Measurements from ENCODE around the gene NFATC1.

The NFATC1 gene

GRCh38 chr18:79405781-79406575 is 10.2 kb downstream of the NFATC1 start:
- DNase-seq: no peak

GRCh38 chr18:79406708-79407107 is 11.0 kb downstream of the NFATC1 start:
- DNase-seq: no peak

DNA sequence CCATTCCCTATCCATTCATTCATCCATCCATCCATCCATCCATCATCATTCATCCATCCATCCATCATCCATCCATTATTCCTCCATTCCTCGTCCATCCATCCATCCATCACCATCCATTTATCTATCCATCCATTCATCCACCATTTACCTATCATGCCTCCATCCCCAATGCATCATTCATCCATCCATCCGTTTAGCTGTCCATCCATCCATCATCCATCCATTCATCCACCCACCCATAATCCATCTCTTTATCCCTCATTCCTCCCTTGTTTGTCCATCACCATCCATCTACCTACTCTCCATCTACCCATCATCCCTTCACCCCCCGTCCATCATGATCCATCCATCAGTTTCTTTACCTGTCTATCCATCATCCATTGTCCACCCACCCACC is 13.6 kb downstream of the NFATC1 start:
- DNase-seq: no peak

GRCh38 chr18:79410171-79410641 is 14.5 kb downstream of the NFATC1 start:
- no peak for DNase-seq

DNA sequence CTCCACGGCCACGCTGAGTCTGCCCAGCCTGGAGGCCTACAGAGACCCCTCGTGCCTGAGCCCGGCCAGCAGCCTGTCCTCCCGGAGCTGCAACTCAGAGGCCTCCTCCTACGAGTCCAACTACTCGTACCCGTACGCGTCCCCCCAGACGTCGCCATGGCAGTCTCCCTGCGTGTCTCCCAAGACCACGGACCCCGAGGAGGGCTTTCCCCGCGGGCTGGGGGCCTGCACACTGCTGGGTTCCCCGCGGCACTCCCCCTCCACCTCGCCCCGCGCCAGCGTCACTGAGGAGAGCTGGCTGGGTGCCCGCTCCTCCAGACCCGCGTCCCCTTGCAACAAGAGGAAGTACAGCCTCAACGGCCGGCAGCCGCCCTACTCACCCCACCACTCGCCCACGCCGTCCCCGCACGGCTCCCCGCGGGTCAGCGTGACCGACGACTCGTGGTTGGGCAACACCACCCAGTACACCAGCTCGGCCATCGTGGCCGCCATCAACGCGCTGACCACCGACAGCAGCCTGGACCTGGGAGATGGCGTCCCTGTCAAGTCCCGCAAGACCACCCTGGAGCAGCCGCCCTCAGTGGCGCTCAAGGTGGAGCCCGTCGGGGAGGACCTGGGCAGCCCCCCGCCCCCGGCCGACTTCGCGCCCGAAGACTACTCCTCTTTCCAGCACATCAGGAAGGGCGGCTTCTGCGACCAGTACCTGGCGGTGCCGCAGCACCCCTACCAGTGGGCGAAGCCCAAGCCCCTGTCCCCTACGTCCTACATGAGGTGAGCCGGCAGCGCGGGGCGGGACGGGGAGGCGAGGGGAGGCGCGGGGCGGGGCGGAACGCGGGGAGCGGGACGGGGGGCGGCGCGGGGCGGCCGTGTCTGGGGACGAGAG is 15.2 kb downstream of the NFATC1 start:
- DNase-seq: no peak

DNA sequence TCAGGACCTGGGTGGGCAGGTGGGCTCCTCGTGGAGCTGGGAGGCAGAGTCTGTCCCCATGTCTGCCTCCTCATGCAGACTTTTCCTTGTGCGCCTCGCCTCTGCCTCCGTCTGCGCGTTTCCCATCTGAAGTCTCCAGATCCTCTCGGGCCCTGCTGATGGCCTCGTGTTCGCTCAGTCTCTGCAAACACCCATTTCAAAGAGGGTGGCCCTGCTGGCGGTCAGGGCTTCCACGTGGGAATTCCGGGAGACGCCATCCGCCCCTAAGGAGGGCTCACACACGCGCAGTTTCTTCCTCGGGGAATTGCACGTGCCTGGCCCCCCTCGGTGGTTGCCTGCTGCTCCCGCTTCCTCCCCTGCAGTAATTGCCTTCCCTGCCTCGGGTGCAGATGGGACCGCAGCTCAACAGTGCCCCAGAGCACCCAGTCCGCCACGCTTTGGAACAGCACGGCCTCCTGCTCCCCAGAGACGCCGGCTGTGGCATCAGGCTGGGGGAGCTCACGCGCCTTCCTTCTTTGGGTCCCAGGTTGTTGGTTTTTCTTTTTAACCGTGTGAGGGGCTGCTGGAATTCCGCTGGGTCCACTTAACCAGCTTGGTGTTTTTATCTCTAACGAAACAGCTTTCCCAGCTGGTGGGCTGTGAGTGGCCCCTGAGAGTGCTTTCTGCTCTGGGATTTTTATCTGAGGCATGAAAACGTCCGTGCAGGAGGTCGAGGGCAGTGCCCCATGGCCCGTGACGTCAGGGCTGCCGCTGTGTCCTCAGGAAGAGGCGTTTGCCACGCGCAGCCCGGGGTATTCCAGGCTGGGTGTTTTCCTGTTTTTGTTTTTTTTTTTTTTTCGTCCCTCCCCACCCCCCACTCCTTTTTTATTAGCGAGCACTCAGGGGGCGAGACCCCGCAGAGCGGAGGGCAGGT is 16.1 kb downstream of the NFATC1 start:
- no peak for DNase-seq

DNA sequence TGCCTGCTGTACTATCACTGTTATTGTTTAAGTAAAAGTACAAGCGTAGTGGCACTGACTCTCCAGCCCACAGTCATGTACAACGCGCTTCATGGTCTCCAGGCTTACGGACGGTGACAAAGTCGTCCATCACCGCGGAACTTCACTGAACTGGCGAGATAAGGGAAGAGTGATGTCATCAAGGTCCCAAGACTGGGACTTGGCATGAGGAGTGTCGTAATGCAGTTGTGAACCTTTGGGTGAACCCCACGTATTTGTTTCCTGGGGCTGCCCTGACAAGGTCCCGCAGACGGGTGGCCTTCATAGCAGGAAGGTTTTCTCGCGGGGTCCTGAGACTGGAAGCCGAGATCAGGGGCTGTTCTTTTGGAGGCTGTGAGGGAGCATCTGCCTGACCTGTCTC is 17.3 kb downstream of the NFATC1 start:
- DNase-seq: no peak

- DNase-seq: no peak
Observed at GRCh38 chr18:79413426-79413825, 17.7 kb downstream of the NFATC1 start.

- no peak for DNase-seq
Observed at GRCh38 chr18:79413901-79414300, 18.2 kb downstream of the NFATC1 start.

DNA sequence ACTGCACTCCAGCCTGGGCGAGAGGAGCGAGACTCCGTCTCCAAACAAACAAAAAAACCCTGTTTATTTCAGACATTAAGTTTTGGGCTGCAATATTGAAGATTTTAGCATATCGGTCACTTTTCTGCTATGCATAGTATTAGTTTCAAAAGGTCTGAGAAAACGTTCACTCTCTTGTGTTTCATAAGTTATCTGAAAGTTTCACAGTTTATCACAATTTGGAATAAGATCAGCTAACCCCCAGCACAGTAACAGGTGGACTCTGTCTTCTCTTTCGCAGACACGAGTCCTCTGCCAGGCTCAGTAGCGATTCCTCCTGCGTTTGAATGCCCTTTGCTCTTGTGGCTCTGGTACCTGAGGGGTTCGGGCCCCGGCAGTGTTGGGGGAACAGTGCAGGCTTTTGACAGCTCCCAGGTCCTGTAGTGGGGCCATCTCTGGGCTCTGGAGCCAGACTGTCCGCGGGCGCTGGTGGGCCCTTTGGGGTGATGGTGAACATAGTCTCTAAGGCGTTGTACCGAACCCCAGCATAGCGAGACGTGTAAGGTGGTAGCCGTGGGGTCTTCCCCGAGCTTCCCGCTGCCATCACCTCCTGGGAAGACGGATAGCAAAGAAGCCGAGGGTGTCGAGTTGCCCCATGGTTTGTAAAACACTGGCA is 20.4 kb downstream of the NFATC1 start:
- no peak for DNase-seq

DNA sequence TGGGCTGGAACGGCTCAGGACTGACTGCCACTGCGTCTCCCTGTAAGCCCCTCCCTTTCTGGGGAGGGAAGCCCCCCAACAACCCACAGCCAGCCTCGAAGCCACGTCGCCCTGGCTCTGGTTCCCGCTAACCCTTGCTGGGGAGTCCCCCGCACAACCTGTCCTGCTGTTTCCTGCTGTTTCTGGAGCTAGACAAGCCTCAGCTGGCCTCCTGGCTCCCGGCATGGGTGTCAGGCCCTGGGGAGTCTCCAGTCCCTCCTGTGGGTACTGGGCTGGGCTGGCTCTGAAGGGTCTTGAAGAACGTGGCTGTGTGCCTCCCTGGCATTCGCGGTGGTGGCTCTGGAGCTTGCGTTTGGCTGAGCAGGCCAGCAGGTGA is 20.9 kb downstream of the NFATC1 start:
- no peak for DNase-seq

DNA sequence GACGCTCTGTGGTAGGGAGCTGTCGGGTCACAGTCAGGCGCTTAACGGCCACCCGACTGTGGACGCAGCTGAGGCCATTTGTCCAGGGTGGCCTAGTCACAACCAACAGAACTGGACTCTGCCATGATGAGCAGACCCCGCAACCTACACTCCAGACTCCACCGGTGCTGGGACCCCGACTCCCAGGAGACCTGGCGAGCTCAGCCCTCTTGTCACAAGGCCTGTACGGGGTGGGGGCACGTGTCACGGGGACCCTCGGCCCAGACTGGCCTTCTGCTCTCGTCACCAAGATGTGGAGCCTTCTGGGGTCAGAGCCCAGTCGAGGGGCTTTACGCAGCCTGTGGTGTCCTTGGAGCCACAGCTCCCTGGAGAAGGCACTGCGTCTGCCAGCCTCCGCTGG is 22.5 kb downstream of the NFATC1 start:
- no peak for DNase-seq

DNA sequence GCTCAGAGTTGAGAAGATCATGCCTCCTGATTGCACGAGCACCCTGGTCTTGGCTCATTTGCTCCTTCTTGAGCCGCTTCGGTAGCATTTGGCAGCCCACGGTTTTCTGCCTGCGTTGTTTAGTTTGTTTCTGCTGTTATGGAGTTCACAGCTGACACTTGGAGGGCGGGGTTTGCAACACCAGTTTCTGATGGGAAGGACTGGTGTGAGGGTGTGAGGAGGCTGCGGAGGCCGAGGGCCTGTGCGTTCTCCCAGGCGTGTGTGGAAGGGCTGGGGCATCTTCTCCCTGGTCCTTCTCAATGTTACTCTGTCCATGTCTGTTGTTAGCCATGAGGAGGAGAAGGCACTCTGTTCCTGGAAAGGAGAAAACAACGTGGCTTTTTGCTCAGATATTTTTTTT is 22.9 kb downstream of the NFATC1 start:
- DNase-seq: no peak

- no peak for DNase-seq
Observed at GRCh38 chr18:79420033-79420745, 24.5 kb downstream of the NFATC1 start.

DNA sequence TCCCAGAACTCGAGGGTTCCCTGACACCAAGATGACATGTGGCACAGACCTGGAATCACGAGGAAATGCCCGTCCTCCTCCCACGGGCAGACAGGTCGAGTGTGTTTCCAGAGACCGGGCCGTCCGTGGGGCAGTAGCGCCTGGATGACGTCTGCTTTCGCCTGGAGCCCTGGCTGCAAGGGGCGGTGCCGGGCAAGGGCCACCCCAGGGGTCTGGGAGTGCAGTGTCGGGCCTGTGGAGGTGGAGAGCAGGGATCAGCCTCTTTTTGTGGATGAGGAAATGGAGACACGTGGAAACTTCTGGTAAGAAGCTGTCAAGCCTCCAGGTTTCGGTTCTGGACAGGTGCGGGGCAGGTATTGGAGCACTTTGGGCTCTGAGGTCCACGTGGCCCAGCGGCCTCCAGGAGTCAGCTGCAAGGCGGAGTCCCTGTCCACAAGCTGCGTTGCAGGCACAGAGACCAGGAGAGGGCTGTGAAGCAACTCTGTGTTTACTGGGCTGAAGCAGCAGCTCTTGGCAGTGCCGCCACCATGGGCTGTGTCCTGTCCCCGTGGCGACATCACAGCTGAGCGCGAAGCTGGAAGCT is 25.6 kb downstream of the NFATC1 start:
- DNase-seq: no peak

DNA sequence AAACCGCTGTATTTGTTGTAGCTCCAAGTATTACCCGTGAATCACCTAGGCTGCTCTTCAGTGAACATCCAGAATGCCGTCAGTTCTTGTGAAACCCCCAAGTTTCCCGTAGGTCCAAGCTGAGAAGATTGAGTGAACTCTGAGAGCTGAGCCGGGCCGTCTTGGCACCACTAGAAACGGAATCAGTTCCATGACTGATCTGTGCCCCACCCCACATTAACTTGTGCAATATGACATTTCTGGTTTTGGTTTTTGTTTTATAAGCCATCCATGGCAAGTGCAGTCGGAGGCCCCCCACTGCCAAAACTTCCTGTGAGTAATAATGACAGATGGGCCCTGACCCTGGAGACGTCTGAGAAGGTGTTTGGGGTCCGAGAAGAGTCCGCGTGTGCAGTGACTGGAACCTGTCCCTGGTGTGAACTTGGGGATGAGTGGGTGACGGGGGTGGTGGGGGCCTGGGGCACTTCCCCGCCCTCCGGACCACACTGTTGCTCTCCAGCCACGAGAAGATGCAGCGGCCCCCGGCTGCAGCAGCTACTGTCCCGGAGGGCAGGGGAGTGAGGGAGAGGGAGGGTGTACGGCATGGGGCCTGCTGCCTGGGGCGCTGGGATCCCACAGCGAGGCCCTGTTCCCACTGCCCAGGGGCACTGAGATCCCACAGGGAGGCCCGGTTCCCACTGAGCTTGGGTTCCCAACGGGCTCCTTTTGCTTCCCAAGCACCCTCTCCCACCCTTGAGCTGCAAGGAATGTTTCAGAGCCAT is 26.5 kb downstream of the NFATC1 start:
- DNase-seq: no peak

- DNase-seq: no peak
Observed at GRCh38 chr18:79422783-79423165, 27.0 kb downstream of the NFATC1 start.

- DNase-seq: no peak
Observed at GRCh38 chr18:79423211-79424007, 27.7 kb downstream of the NFATC1 start.

- no peak for DNase-seq
Observed at GRCh38 chr18:79424008-79424565, 28.4 kb downstream of the NFATC1 start.
